ENCODE data around the gene JAZF1.

DNA sequence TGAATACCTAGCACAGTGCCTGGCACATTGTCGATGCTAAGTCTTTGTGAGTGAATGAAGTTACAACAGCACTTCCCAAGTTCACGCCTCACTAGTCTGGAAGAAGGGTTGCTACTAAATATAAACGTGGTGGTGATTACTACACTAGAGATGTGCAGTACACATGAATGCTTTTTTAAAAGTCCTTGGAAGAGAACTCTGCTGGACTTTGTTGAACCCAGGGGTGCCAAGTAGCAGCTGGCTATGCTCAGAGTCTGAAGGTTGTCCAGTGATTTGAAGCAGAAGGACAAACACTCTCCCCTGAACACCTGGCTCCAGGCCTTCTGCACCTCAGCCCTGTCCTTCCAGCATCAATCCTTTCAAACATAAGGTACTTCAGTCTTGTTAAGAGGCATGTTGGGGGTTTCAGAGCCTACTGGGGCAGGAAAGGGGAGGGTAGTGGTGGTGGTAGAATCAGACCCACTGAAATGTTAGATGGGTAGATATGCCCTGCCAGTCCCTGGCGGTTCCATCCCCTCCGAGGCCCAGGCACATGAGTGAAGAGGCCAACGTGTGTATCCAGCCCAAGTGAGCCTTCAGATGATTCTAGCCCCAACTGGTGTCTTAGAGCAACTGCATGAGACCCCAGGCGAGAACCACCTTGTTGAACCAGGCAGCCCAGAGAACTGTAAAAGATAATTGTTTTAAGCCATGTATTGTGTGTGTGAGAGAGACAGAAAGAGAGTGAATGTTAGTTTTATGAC is 346.2 kb downstream of the JAZF1 start:
- TF ChIP-seq CTCF (IDR thresholded peaks at IDR 0.05 in 4 of 5, conservative IDR thresholded peaks at IDR 0.05 in 1 of 5) (no peak), POLR2A (IDR thresholded peaks at IDR 0.05) (no peak)
